NCI-H1930 (cell line): ENCODE measurements around the gene FSCN2.

Source experiments
- DNase-seq, 2 experiments: peaks; one replicate each; lab custom pipeline; 2025; lab: John Stamatoyannopoulos, UW

FSCN2 gene

GRCh38 chr17:81512562-81513371 is 15.4 kb upstream of the FSCN2 start, which contains the start of gene ACTG1:
Gene ACTG1, minus strand, starts transcription at chr17:81512799. Its CDS starts 445 bp downstream, at chr17:81512354.
- DNase-seq, result peak; percentile 88 to 96

GRCh38 chr17:81513372-81513752 is 14.8 kb upstream of the FSCN2 start:
- peak; percentile 68 to 83 for DNase-seq

GRCh38 chr17:81513753-81514488 is 14.3 kb upstream of the FSCN2 start:
- DNase-seq, result peak; percentile 65 to 83

GRCh38 chr17:81514489-81514738 is 13.8 kb upstream of the FSCN2 start:
- no peak for DNase-seq

- peak; percentile 78 to 87 for DNase-seq
Observed at GRCh38 chr17:81514739-81515529, 13.2 kb upstream of the FSCN2 start.

GRCh38 chr17:81515530-81516041 is 12.6 kb upstream of the FSCN2 start:
- DNase-seq, result no peak

GRCh38 chr17:81516439-81516838 is 11.7 kb upstream of the FSCN2 start:
- DNase-seq, result no peak

- no peak for DNase-seq
Observed at GRCh38 chr17:81517009-81517338, 11.2 kb upstream of the FSCN2 start.

- DNase-seq, result no peak
Observed at GRCh38 chr17:81517339-81518112, 10.7 kb upstream of the FSCN2 start.

GRCh38 chr17:81518113-81518784 is 9.9 kb upstream of the FSCN2 start:
- no peak for DNase-seq

- no peak for DNase-seq
Observed at GRCh38 chr17:81518785-81519283, 9.3 kb upstream of the FSCN2 start.

- DNase-seq, result peak; percentile 74
Observed at GRCh38 chr17:81519284-81520020, 8.7 kb upstream of the FSCN2 start.

GRCh38 chr17:81520021-81520901 is 7.9 kb upstream of the FSCN2 start:
- no peak for DNase-seq

GRCh38 chr17:81522491-81523401 is 5.4 kb upstream of the FSCN2 start:
- DNase-seq, result no peak

GRCh38 chr17:81523402-81524038 is 4.7 kb upstream of the FSCN2 start:
- no peak for DNase-seq

GRCh38 chr17:81524039-81524864 is 3.9 kb upstream of the FSCN2 start:
- DNase-seq, result no peak

GRCh38 chr17:81524865-81525159 is 3.4 kb upstream of the FSCN2 start:
- DNase-seq, result no peak
